Keratinocyte (primary cell): ENCODE results near the gene CENPU.

ENCODE experiments used
- EZH2 ChIP-seq: IDR thresholded peaks from one replicate; pipeline ENCODE4 v1.6.1; 2012; ENCODE audit warnings: inconsistent platforms, mild to moderate bottlenecking, low read length, moderate library complexity
- TF ChIP-seq, protein P1 (sequence below), 3 experiments: IDR thresholded peaks in 1 of 3; conservative IDR thresholded peaks in 1 of 3; optimal IDR thresholded peaks in 1 of 3; 2 replicates in 2 of 3; 3 replicates in 1 of 3; pipeline versions ENCODE3 to v1.5.1; 2011; ENCODE audit warnings: low read length in 3 of 3, mild to moderate bottlenecking in 3 of 3, moderate library complexity in 2 of 3, control low read depth in 1 of 3, inconsistent platforms in 1 of 3; ENCODE audit not compliant: insufficient read depth in 2 of 3; ENCODE audit errors: extremely low read depth in 1 of 3

DNA sequence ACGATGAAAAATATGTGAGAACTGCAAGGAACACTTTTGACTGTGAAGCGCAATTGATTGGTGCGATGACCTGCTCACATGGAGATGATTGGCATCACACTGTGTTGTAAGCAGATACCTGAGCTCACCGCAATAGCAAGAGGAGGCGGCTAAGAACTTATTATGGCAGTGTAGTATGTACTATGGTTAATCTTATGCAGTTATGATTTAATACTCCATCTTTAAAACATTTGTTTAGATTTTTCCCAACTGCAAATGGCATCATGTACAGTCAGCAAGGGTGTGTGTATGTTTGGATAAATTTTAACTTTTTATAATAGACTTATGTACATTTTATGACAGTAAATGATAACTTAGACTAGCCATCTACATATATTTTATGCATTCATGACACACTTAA, 58.9 kb downstream of the CENPU start:
- TF ChIP-seq, protein P1, sequence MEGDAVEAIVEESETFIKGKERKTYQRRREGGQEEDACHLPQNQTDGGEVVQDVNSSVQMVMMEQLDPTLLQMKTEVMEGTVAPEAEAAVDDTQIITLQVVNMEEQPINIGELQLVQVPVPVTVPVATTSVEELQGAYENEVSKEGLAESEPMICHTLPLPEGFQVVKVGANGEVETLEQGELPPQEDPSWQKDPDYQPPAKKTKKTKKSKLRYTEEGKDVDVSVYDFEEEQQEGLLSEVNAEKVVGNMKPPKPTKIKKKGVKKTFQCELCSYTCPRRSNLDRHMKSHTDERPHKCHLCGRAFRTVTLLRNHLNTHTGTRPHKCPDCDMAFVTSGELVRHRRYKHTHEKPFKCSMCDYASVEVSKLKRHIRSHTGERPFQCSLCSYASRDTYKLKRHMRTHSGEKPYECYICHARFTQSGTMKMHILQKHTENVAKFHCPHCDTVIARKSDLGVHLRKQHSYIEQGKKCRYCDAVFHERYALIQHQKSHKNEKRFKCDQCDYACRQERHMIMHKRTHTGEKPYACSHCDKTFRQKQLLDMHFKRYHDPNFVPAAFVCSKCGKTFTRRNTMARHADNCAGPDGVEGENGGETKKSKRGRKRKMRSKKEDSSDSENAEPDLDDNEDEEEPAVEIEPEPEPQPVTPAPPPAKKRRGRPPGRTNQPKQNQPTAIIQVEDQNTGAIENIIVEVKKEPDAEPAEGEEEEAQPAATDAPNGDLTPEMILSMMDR (optimal IDR thresholded peaks at IDR 0.05 in 1 of 3, IDR thresholded peaks at IDR 0.05 in 1 of 3, conservative IDR thresholded peaks at IDR 0.05 in 1 of 3; ENCODE audit: extremely low read depth in 1 of 3, insufficient read depth in 2 of 3, low read length in 3 of 3) = no peak
- TF ChIP-seq EZH2 = no peak
